Gastrocnemius medialis (tissue), 4 donors: Measurements from ENCODE around the gene DHX15. TPM values are rescaled to one million over a fixed set of nuclear protein-coding genes. Genes with fewer than 3 reads are reported as not detected.

Experiments used
- ATAC-seq, 2 donors: fragments of 150-250 bp; one replicate each; pipeline ENCODE4 v1.9.1; 2016
- DNase-seq, 2 donors: peaks; one replicate each; pipeline ENCODE4 v3.0.0-alpha.2; 2019
- H3K27ac ChIP-seq, 4 donors: fragments of 200-600 bp; sonication (generic); 1 replicate in 1 of 4; 2 replicates in 3 of 4; pipeline ENCODE4 v1.5.1; 2016 to 2018; ENCODE audit warnings: mild to moderate bottlenecking in 2 of 4, moderate library complexity in 1 of 4
- H3K27me3 ChIP-seq, 3 donors: fragments of 200-600 bp; sonication (generic) in 2 of 3; 1 replicate in 1 of 3; 2 replicates in 2 of 3; pipeline versions ENCODE4 v1.5.1 to v1.6.0; 2016 to 2019; ENCODE audit warnings: mild to moderate bottlenecking in 1 of 3, moderate library complexity in 1 of 3
- H3K36me3 ChIP-seq, 2 donors: fragments of 200-600 bp; sonication (generic) in 1 of 2; one replicate each; pipeline ENCODE4 v1.5.1; 2017 to 2018
- H3K4me1 ChIP-seq, 2 donors: fragments of 200-600 bp; sonication (generic) in 1 of 2; one replicate each; pipeline ENCODE4 v1.5.1; 2016 to 2017; ENCODE audit warnings: mild to moderate bottlenecking in 2 of 2
- H3K4me3 ChIP-seq, 4 donors: fragments of 200-600 bp; sonication (generic) in 3 of 4; 1 replicate in 1 of 4; 2 replicates in 3 of 4; pipeline ENCODE4 v1.5.1; 2016 to 2019; ENCODE audit warnings: mild to moderate bottlenecking in 2 of 4
- H3K9me3 ChIP-seq, 3 donors: fragments of 200-600 bp; sonication (generic) in 2 of 3; 1 replicate in 1 of 3; 2 replicates in 2 of 3; pipeline ENCODE4 v1.5.1; 2016 to 2019
- CTCF ChIP-seq, 5 experiments: fragments of 450-650 bp in 3 of 5; fragments of 200-600 bp in 2 of 5; sonication (generic) in 2 of 5; IDR thresholded peaks in 4 of 5; conservative IDR thresholded peaks in 1 of 5; 1 replicate in 4 of 5; 2 replicates in 1 of 5; pipeline ENCODE4 v1.5.1; 2016 to 2019; ENCODE audit warnings: antibody characterized with exemption in 5 of 5, mild to moderate bottlenecking in 3 of 5, moderate library complexity in 3 of 5
- POLR2A ChIP-seq, 2 donors: fragments of 450-650 bp; IDR thresholded peaks; one replicate each; pipeline ENCODE4 v1.6.1; 2017; ENCODE audit warnings: antibody characterized with exemption in 2 of 2, mild to moderate bottlenecking in 2 of 2, moderate library complexity in 2 of 2
- in situ Hi-C, 4 donors: fragments of 200-750 bp; cut with MboI; loops; one replicate each; pipeline versions ENCODE4 v1.15.0 to v1.8.0; 2017; ENCODE audit warnings: low sequenced_read_pairs in 4 of 4
- intact Hi-C: fragments of 100-400 bp; cut with DNase I; formaldehyde crosslinking; loops from one replicate; pipeline ENCODE4 v1.15.1; 2023; ENCODE audit warnings: low total_unique reads
- total RNA-seq, 4 donors: library from RNA; depleted of rRNA; stranded (reverse); fragments of >200 nt; gene quantifications; one replicate each; pipeline versions ENCODE4 v1.1.0 to v1.2.3, GENCODE V29; 2016

DHX15 gene
- total RNA-seq, 4 donors from 2014 or later, result 50.1 to 88.1 (median 61.2) TPM

DNA sequence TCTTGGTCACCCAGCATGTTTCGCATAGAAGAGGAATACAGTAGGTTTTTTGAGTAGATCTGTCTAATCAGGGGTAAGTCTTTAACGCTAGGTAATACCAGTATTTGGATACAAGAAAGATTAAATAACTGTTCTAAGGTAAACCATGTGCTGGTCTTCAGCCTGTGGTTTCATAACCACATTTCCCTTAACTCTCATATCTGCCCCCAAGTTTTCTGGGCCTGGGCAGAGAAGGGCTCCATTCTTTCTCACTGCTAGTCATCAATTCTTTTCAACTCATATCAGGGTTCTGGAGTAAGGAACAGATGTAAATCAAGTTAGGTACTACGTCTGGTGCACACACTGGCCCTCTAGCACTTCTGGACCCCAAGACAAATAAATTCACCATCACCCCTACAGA, 49.0 kb downstream of the DHX15 start:
- Histone ChIP-seq H3K4me1 (peaks cover 0 to 4% of the 10 kb centered on the region in 2 donors), H3K9me3 (no peaks in the 10 kb centered on the region), H3K27ac (no peak overlapping the region), H3K36me3 (peaks cover 0 to 53% of the 10 kb centered on the region in 2 donors), H3K4me3 (no peak overlapping the region), H3K27me3 (no peaks in the 10 kb centered on the region)
- intact Hi-C loops (no loop called here), in situ Hi-C loops (no loop called here)
- no peak for DNase-seq
- TF ChIP-seq POLR2A (IDR thresholded peaks at IDR 0.05) (no peak), CTCF (IDR thresholded peaks at IDR 0.05 in 4 of 5, conservative IDR thresholded peaks at IDR 0.05 in 1 of 5) (no peak)
- ATAC-seq, result no peak

DNA sequence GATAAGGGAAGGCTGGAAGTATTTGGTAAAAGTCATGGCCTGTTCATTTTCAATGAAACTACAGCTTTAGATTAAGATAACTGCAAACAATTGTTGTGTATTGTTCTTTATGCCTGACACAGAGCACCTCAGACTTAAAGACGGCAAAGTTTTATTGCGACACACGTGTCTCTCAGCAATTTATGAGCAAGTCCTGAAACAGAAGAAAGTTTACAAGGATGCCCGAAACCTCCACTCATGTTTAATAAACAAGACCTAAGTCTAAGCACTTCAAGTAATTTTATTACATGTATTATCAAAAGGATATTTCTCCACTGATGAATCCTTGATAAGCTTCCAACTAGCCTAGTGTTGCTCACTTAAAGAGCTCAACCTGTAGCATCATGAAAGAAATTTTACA, 51.0 kb downstream of the DHX15 start:
- H3K9me3 ChIP-seq, result no peaks in the 10 kb centered on the region
- H3K4me3 ChIP-seq, result no peak overlapping the region
- intact Hi-C loops, result no loop called here
- H3K27me3 ChIP-seq, result no peaks in the 10 kb centered on the region
- no peak for ATAC-seq
- in situ Hi-C loops, result no loop called here
- H3K36me3 ChIP-seq, result peaks cover 0 to 58% of the 10 kb centered on the region in 2 donors
- TF ChIP-seq CTCF (IDR thresholded peaks at IDR 0.05 in 4 of 5, conservative IDR thresholded peaks at IDR 0.05 in 1 of 5) (no peak), POLR2A (IDR thresholded peaks at IDR 0.05) (no peak)
- no peak for DNase-seq
- H3K27ac ChIP-seq, result no peak overlapping the region
- no peaks in the 10 kb centered on the region for H3K4me1 ChIP-seq

DNA sequence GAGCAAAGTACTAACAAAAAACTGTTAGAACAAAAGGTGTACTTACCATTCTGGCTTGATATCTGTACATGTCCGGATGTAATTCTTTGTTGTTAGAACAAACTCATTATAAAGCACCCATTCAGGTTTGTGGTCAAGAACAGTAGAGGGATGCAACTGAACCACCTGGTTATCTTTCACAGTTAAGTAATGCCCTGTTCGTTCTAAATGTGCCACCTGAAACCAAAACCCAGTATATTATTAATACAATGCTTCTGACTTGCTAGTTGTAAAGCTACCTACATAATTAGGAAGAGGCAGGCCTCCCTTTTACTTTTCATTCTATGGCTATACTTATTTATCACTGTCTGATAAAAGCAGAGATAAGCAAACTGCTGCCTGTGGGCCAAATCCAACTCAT, 54.8 kb downstream of the DHX15 start:
- H3K4me1 ChIP-seq, result no peaks in the 10 kb centered on the region
- no peaks in the 10 kb centered on the region for H3K9me3 ChIP-seq
- DNase-seq (no peak), ATAC-seq (no peak)
- no peak overlapping the region for H3K27ac ChIP-seq
- intact Hi-C loops, result no loop called here
- in situ Hi-C loops, result no loop called here
- H3K36me3 ChIP-seq, result peaks cover 0 to 84% of the 10 kb centered on the region in 2 donors
- H3K4me3 ChIP-seq, result no peak overlapping the region
- no peaks in the 10 kb centered on the region for H3K27me3 ChIP-seq
- TF ChIP-seq POLR2A (IDR thresholded peaks at IDR 0.05), result no peak
- no peak for TF ChIP-seq CTCF (IDR thresholded peaks at IDR 0.05 in 4 of 5, conservative IDR thresholded peaks at IDR 0.05 in 1 of 5)

GRCh38 chr4:24527371-24527770, 57.0 kb downstream of the DHX15 start:
- Histone ChIP-seq H3K27ac (no peak overlapping the region), H3K36me3 (peaks cover 0 to 74% of the 10 kb centered on the region in 2 donors), H3K4me3 (no peak overlapping the region), H3K4me1 (no peaks in the 10 kb centered on the region), H3K9me3 (no peaks in the 10 kb centered on the region), H3K27me3 (no peaks in the 10 kb centered on the region)
- ATAC-seq, result no peak
- intact Hi-C loops (no loop called here), in situ Hi-C loops (no loop called here)
- no peak for TF ChIP-seq POLR2A (IDR thresholded peaks at IDR 0.05)
- TF ChIP-seq CTCF (IDR thresholded peaks at IDR 0.05 in 4 of 5, conservative IDR thresholded peaks at IDR 0.05 in 1 of 5), result no peak
- DNase-seq, result no peak

DNA sequence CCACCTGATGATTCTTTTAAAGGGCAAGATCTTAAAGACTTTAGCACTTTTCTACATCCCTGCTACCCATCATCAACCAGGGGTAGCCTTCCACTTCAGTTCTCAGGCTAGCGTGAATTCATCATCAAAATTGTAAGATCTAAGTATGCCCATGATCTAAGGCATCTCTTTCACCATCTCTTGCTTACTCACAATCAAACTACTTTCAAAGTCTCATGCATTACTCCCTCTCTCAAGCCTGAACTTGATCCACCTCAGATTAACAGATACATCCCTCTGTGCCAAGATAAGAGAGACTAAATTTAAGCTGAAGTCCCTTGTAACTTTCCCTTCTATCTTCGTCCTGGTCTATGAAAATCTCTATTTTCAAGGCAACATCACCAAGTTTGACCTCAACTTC, 62.8 kb downstream of the DHX15 start:
- peak; percentile 45 to 57 for ATAC-seq
- no peaks in the 10 kb centered on the region for H3K9me3 ChIP-seq
- intact Hi-C loops (no loop called here), in situ Hi-C loops (no loop called here)
- no peak for DNase-seq
- H3K27ac ChIP-seq, result no peak overlapping the region
- H3K4me3 ChIP-seq, result no peak overlapping the region
- TF ChIP-seq CTCF (IDR thresholded peaks at IDR 0.05 in 4 of 5, conservative IDR thresholded peaks at IDR 0.05 in 1 of 5) (no peak), POLR2A (IDR thresholded peaks at IDR 0.05) (no peak)
- peaks cover 14 to 16% of the 10 kb centered on the region in 2 donors for H3K4me1 ChIP-seq
- no peaks in the 10 kb centered on the region for H3K27me3 ChIP-seq
- peaks cover 0 to 17% of the 10 kb centered on the region in 2 donors for H3K36me3 ChIP-seq
